HG03571 (cell line): ENCODE measurements around the gene FERD3L.
"Not testable (repeated sequence)": the region's sequence is repeated elsewhere in the genome, so short reads cannot be mapped to it uniquely, and the experiment has no call there.

Source experiments
- ATAC-seq: cut with Tn5 transposase; IDR thresholded peaks from one replicate; pipeline ENCODE4 v1.9.1; 2021; ENCODE audit not compliant: unreplicated experiment

FERD3L gene

GRCh38 chr7:19144661-19145433 lies at the start of gene FERD3L:
Gene FERD3L (minus strand): TSS chr7:19145421. CDS start chr7:19145362, 59 bp downstream.
- no peak for ATAC-seq

GRCh38 chr7:19194417-19194816 lies 49.2 kb upstream of the FERD3L start:
- not testable (repeated sequence) for ATAC-seq

GRCh38 chr7:19181634-19182033 lies 36.4 kb upstream of the FERD3L start:
- no peak for ATAC-seq

- no peak for ATAC-seq
These were observed 33.4 kb upstream of the FERD3L start for GRCh38 chr7:19178595-19178994.

- ATAC-seq, result no peak
These were observed 32.0 kb upstream of the FERD3L start for GRCh38 chr7:19177269-19177668.

GRCh38 chr7:19175241-19175640 lies 30.0 kb upstream of the FERD3L start:
- no peak for ATAC-seq

GRCh38 chr7:19161671-19162070 lies 16.4 kb upstream of the FERD3L start:
- no peak for ATAC-seq

GRCh38 chr7:19146699-19147098 lies 1.5 kb upstream of the FERD3L start:
- no peak for ATAC-seq

- no peak for ATAC-seq
These were observed 354 bp upstream of the FERD3L start for GRCh38 chr7:19145434-19146115.

GRCh38 chr7:19143881-19144574 lies 1.2 kb downstream of the FERD3L start:
- ATAC-seq, result no peak

GRCh38 chr7:19139706-19140327 lies 5.4 kb downstream of the FERD3L start:
- ATAC-seq, result no peak

- no peak for ATAC-seq
These were observed 11.3 kb downstream of the FERD3L start for GRCh38 chr7:19133886-19134285.

- no peak for ATAC-seq
These were observed 11.8 kb downstream of the FERD3L start for GRCh38 chr7:19133390-19133789.

- ATAC-seq, result no peak
These were observed 16.4 kb downstream of the FERD3L start for GRCh38 chr7:19128856-19129255.

GRCh38 chr7:19121977-19122588 lies 23.1 kb downstream of the FERD3L start:
- ATAC-seq, result no peak

- no peak for ATAC-seq
These were observed 25.2 kb downstream of the FERD3L start for GRCh38 chr7:19119870-19120486.

- no peak for ATAC-seq
These were observed 25.8 kb downstream of the FERD3L start for GRCh38 chr7:19119372-19119771.

- no peak for ATAC-seq
These were observed 26.4 kb downstream of the FERD3L start for GRCh38 chr7:19118636-19119371.

GRCh38 chr7:19117870-19118608 lies 27.2 kb downstream of the FERD3L start:
- no peak for ATAC-seq
